ENCODE results near the gene KCNMB3. TPM values are rescaled to one million over a fixed set of nuclear protein-coding genes. Genes with fewer than 3 reads are reported as not detected.

Gene KCNMB3
- total and polyA plus RNA-seq, 8 donors: 1.6 to 12.2 (median 9.0) TPM

DNA sequence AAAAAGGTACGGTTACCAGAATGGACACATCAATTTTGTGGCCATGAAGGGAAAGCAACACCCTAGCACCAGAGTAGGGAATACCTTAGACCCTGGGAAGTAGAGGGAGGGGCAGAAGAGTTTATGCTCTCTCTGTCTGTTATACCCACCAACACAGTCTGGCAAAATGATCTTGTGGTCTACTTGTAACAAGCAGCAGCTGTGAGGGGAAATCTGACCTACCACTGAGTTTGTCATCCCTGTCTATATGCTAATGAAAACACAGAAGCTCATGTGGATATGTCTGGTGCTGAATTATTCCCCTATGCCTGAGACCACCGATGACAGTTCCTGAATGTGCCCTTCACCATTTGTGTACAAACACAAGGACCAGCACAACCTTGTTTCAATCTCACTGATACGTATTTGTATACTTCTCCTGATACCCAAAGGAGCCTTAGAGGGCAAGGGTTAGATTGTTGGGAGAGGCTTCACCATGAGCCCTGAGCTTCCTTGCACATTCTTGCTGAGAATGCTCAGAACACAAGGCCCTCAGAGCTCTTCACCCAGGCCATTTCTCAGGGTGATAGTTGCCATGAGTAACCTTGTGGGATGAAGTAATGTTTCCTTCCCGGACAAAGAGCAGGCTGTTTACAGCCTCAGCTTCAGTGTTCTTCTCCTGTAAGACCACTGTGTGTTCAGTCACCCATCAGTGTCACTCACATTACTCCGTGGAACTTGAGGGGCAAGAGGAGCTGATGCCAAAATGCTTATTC is 47.2 kb upstream of the KCNMB3 start:
- H3K27ac ChIP-seq: no peak overlapping the region
- no peaks in the 10 kb centered on the region for H3K27me3 ChIP-seq
- TF ChIP-seq, protein P1, sequence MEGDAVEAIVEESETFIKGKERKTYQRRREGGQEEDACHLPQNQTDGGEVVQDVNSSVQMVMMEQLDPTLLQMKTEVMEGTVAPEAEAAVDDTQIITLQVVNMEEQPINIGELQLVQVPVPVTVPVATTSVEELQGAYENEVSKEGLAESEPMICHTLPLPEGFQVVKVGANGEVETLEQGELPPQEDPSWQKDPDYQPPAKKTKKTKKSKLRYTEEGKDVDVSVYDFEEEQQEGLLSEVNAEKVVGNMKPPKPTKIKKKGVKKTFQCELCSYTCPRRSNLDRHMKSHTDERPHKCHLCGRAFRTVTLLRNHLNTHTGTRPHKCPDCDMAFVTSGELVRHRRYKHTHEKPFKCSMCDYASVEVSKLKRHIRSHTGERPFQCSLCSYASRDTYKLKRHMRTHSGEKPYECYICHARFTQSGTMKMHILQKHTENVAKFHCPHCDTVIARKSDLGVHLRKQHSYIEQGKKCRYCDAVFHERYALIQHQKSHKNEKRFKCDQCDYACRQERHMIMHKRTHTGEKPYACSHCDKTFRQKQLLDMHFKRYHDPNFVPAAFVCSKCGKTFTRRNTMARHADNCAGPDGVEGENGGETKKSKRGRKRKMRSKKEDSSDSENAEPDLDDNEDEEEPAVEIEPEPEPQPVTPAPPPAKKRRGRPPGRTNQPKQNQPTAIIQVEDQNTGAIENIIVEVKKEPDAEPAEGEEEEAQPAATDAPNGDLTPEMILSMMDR (IDR thresholded peaks at IDR 0.05): no peak
- DNase-seq: no peak
- no peak overlapping the region for H3K4me3 ChIP-seq
- no peaks in the 10 kb centered on the region for H3K36me3 ChIP-seq
- intact Hi-C loops (cut with DNase I): no loop called here
- no peak for ATAC-seq
- H3K4me1 ChIP-seq: no peaks in the 10 kb centered on the region
- H3K9me3 ChIP-seq: peaks cover 0 to 5% of the 10 kb centered on the region in 2 donors

DNA sequence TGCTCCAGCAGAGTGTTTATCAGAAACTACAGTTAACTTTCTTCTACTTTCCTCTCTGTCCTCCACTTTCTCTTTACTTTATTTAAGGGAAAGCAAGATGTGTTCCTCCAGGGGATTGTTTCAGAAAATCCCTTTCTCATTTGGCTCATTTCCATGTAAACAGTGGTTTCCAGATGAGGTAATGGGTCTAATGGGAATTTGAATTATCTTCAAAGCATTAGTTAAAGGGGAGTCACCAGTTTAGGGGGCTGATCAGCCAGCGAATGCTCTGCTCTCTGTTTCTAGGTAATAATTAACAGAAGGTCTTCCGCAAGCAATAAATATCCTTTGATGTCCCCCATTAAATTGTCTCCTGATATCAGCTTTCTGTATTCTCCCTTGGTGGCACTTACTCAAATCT is 41.5 kb upstream of the KCNMB3 start:
- no peaks in the 10 kb centered on the region for H3K36me3 ChIP-seq
- no peaks in the 10 kb centered on the region for H3K9me3 ChIP-seq
- intact Hi-C loops (cut with DNase I): no loop called here
- no peaks in the 10 kb centered on the region for H3K27me3 ChIP-seq
- no peak for DNase-seq
- H3K4me3 ChIP-seq: no peak overlapping the region
- TF ChIP-seq, protein P1 (IDR thresholded peaks at IDR 0.05): no peak
- no peak for ATAC-seq
- H3K27ac ChIP-seq: no peak overlapping the region
- H3K4me1 ChIP-seq: no peaks in the 10 kb centered on the region

DNA sequence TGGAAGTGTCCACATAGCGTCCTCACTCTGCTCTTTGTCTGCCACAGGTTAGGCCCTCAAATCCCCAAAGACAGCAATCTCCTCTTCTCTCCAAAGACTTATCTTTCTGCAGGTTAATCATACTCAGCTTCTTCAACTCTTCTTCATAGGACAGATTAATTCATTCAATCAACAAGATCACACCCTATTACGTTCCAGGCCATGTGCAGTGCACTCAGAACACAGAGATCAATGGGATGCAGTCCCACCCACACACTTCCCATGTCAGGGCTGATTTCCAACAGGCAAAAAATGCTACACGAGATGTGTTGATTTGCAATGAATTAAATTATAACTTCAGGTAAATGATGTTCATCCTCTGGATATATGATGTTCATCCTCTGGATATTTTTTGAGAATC is 38.4 kb upstream of the KCNMB3 start:
- H3K4me3 ChIP-seq: no peak overlapping the region
- no peaks in the 10 kb centered on the region for H3K9me3 ChIP-seq
- DNase-seq (no peak), ATAC-seq (no peak)
- H3K4me1 ChIP-seq: no peaks in the 10 kb centered on the region
- H3K27me3 ChIP-seq: no peaks in the 10 kb centered on the region
- no peaks in the 10 kb centered on the region for H3K36me3 ChIP-seq
- TF ChIP-seq, protein P1 (IDR thresholded peaks at IDR 0.05): no peak
- intact Hi-C loops (cut with DNase I): no loop called here
- no peak overlapping the region for H3K27ac ChIP-seq

DNA sequence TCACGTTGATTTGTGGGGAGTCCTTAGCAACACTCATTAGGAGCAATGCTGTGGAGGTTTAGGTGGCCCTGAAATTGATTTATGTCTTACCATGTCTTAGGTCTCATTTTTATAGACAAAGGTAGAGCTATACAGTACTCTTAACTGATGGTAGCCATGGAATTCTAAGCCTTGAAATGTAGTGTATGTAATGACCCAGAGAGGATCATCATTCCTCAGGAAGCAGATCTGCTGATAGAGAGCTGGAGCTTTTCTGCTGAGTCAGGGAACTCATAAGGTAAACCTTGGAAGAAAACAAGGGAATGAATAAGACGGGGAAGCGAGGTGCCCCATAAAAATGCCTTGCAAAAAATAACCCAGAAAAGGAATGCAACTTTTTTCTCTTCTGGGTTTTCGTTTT is 37.9 kb upstream of the KCNMB3 start:
- Histone ChIP-seq H3K4me3 (no peak overlapping the region), H3K9me3 (no peaks in the 10 kb centered on the region), H3K36me3 (no peaks in the 10 kb centered on the region), H3K27ac (no peak overlapping the region), H3K27me3 (no peaks in the 10 kb centered on the region), H3K4me1 (no peaks in the 10 kb centered on the region)
- DNase-seq (no peak), ATAC-seq (no peak)
- intact Hi-C loops (cut with DNase I): no loop called here
- TF ChIP-seq, protein P1 (IDR thresholded peaks at IDR 0.05): no peak

DNA sequence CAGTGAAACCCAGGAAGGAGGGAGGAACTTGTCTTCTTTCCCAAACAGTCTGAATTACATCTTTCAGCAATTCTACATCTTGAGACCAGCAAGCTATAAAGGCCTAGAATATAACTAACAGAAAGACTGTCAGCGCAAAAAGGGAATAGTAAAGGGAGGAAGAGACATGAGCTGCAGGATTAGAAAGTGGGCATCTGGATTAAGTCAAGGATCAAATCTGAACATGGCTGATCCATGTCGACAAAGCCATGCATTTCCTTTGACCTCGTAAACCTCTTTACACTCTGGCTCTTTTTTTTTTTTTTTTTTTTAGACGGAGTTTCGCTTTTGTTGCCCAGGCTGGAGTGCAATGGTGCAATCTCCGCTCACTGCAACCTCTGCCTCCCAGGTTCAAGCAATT is 35.4 kb upstream of the KCNMB3 start:
- DNase-seq (no peak), ATAC-seq (no peak)
- intact Hi-C loops (cut with DNase I): no loop called here
- TF ChIP-seq, protein P1 (IDR thresholded peaks at IDR 0.05): no peak
- Histone ChIP-seq H3K36me3 (no peaks in the 10 kb centered on the region), H3K4me1 (no peaks in the 10 kb centered on the region), H3K27ac (no peak overlapping the region), H3K9me3 (no peaks in the 10 kb centered on the region), H3K27me3 (no peaks in the 10 kb centered on the region), H3K4me3 (no peak overlapping the region)

All from left lung (tissue), 10 donors.